ENCODE data around the gene PPIB. TPM values are rescaled to one million over a fixed set of nuclear protein-coding genes. Genes with fewer than 3 reads are reported as not detected.

Gene PPIB
- total RNA-seq, 1 experiment from 2014 or later, result 453 TPM

GRCh38 chr15:64180235-64180824 lies 17.5 kb upstream of the PPIB start:
- POLR2A ChIA-PET, result no interaction called here
- Histone ChIP-seq H3K9ac (ENCODE audit: low read length) (no peak overlapping the region), H3K9me2 (ENCODE audit: insufficient read depth) (no peaks in the 10 kb centered on the region), H3K4me2 (ENCODE audit: low read length) (no peak overlapping the region), H3K4me3 (replicated peaks in 1 of 2; ENCODE audit: low read depth in 1 of 2, low read length in 2 of 2) (no peak overlapping the region), H3K79me2 (ENCODE audit: insufficient read depth, low read length) (no peaks in the 10 kb centered on the region), H3K4me1 (ENCODE audit: control insufficient read depth in 1 of 2, insufficient read depth in 2 of 2, low read length in 2 of 2) (no peaks in the 10 kb centered on the region), H2AFZ (ENCODE audit: low read depth, low read length, poor library complexity, severe bottlenecking) (no peak overlapping the region), H3K36me3 (ENCODE audit: control insufficient read depth in 1 of 2, insufficient read depth in 2 of 2, low read length in 2 of 2) (peaks cover 1 to 3% of the 10 kb centered on the region in 2 experiments; a peak in 2 of 4 replicates), H3K27me3 (ENCODE audit: insufficient read depth, low read length) (no peaks in the 10 kb centered on the region), H3K9me3 (ENCODE audit: control insufficient read depth in 1 of 2, insufficient read depth in 1 of 2, low read depth in 1 of 2, low read length in 2 of 2) (no peaks in the 10 kb centered on the region), H3K27ac (ENCODE audit: low read depth, low read length) (no peak overlapping the region), H4K20me1 (ENCODE audit: insufficient read depth) (no peaks in the 10 kb centered on the region)
- BruUV-seq (replicated peaks), result no TSS peak
- intact Hi-C loops (cut with micrococcal nuclease), result no loop called here
- TF ChIP-seq RAD21 (IDR thresholded peaks at IDR 0.05; ENCODE audit: low read depth) (no peak), ZBTB33 (IDR thresholded peaks at IDR 0.05; ENCODE audit: extremely low read depth, insufficient replicate concordance, low read length) (no peak), REST (IDR thresholded peaks at IDR 0.05; ENCODE audit: low read depth) (no peak), FOSL1 (IDR thresholded peaks at IDR 0.05; ENCODE audit: low read depth) (no peak), ATF3 (IDR thresholded peaks at IDR 0.05) (no peak), SRF (IDR thresholded peaks at IDR 0.05; ENCODE audit: low read depth) (no peak), JUND (IDR thresholded peaks at IDR 0.05) (no peak), CEBPB (IDR thresholded peaks at IDR 0.05; ENCODE audit: low read depth) (no peak), EZH2phosphoT487 (IDR thresholded peaks at IDR 0.05; ENCODE audit: borderline replicate concordance) (no peak), ZFX (IDR thresholded peaks at IDR 0.05) (no peak), POLR2A (IDR thresholded peaks at IDR 0.05; ENCODE audit: borderline replicate concordance, extremely low read depth, insufficient read depth, insufficient read length) (no peak), TCF7L2 (IDR thresholded peaks at IDR 0.05; ENCODE audit: borderline replicate concordance, extremely low read depth, insufficient read depth, insufficient read length) (no peak), SIN3A (IDR thresholded peaks at IDR 0.05; ENCODE audit: low read depth) (no peak)
- TF ChIP-seq, protein P1, sequence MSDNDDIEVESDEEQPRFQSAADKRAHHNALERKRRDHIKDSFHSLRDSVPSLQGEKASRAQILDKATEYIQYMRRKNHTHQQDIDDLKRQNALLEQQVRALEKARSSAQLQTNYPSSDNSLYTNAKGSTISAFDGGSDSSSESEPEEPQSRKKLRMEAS (IDR thresholded peaks at IDR 0.05), result no peak
- DNase-seq (ENCODE audit: low read depth, low spot score) (no peak), ATAC-seq (no peak)
- RAD21 ChIA-PET (ENCODE audit: low non-redundant PET in 1 of 2, low total read pairs in 2 of 2, uncharacterized antibody in 2 of 2, unreplicated experiment in 2 of 2), result no interaction called here
- CTCF ChIA-PET, result no interaction called here
